ENCODE measurements around the gene TRAIP.

- TF ChIP-seq CTCF (IDR thresholded peaks at IDR 0.05) (no peak), POLR2A (IDR thresholded peaks at IDR 0.05) (no peak)
Observed at GRCh38 chr3:49855662-49856061, 702 bp downstream of the TRAIP start.
